Measurements from ENCODE around the gene DYSF. TPM values are rescaled to one million over a fixed set of nuclear protein-coding genes. Genes with fewer than 3 reads are reported as not detected.

DYSF gene
- total RNA-seq, 1 donor from 2014 or later: 85.9 TPM

DNA sequence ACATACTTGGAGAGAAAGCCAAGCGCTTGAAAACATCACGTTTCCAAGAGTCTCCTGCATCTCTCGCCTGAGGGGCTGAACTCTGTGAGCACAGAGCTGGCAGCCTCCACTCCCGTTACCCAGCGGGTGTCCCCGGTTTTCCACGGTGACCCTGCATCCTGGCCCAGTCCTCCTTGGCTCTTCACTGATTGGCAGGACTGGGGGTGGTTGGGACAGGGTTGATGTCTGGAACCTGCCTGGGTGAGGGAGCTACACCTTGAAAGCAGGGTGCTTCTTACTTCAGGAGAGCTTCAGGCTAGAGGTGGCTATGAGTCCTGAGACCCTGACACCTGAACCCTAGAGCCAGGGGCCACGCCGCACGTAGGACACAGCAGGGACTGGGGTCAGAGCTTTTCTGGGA is 234.1 kb downstream of the DYSF start:
- no peak for DNase-seq (ENCODE audit: low read depth in 2 of 2)

DNA sequence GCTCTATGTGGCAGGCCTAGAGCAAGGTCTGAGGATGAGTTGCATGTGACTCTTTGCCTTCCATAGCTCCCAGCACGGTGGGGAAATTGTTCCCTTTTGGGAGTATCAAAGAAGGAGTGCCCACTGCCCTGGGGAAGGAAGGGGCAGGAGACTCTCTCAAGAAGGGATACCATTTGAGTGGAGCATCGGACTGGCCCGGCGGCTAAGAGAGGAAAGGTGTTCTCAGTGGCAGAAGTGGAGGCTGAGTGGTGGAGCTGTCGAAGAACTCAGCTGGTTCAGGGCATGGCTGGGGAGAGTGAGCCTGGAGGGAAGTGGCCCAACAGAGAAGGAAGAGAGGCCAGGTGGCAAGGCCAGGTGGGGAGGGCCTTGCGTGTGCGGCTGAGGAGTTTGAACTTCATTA is 235.2 kb downstream of the DYSF start:
- no peak for DNase-seq (ENCODE audit: low read depth in 2 of 2)

DNA sequence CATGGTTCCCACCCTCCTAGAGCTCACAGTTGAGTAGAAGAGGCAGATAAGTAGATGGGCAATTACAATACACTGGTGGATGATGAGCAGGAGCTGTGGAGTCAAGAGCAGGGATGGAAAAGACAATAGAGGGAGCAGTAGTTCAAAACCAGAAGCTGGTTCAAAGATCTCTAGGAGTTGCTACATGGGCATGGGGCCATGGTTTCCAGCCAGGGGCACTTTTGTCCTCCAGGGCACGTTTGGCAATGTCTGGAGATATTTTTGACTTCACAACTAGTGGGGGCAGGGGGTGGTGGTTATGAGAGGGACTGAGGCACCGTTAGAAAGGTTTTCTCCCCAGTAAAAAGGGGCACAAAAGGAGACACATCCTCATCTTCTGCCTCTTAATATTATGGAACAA is 236.0 kb downstream of the DYSF start:
- DNase-seq (ENCODE audit: low read depth in 2 of 2): no peak

DNA sequence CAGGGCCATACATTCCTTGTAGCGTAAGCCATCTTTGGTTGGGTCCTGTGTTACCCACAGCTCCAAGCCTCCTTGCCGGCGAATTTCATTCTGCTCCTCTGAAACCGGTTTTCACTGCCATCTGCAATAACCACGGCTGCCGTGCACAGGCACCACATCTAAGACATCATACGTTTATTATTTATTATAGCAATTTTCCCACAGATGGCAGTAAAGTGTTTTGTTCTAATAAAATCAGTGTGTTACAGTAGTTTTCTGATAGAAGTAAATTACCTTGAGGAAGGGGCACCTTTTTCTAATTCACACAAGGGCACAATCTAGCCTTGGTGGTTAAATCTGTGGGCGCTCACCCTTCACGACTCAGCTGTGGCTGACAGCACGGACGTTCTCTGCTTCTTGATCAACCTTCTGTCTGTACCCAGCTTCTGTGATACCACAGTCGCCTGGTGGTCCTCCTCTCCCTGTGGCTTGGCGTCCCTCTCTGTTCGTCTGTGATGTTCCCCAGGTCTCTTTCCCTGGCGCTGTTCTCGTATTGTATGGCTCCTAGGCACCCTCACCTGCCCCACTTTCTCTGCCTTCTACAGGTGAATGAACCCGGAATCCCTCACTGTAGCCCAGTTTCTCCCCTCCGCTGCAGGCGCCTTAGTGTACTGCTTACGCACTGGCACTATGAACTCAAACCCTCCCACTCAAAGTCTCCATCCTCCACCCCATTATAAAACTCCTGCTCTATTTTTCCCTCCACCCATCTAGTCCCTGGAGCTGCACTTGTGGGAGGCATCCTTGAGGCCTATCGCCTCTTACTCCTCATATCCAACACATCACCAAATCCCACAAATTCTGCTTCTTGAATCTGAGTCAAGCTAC is 236.8 kb downstream of the DYSF start:
- no peak for DNase-seq (ENCODE audit: low read depth in 2 of 2)

DNA sequence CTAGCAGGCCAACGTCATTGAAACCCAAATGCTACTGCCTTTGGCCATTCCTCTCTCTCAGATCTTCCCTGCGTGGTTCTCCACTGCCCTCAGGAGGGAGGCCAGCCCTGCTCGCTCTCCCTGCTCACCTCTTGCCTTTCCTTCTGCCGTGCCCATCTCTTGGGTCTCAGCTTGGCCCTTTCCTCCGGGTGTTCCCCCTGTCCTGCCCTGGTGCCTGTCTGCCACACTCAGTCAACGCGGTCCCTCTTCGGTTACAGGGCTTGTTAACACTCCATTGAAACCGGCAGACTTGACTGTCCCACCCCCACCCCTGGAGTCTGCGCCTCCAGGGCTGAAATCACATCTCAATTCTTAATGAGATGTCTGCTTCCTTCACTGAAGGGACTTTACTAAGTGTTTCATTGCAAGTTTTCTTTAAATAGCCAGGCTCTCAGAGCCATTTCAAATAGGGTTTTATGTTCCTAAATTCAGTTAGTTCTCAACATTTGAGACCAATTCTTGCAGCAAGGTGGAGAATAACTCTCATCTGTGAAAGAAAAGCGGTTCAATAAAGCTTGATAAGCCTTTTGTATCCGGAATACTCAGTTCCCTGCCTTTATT is 237.6 kb downstream of the DYSF start:
- DNase-seq (ENCODE audit: low read depth in 2 of 2): no peak

DNA sequence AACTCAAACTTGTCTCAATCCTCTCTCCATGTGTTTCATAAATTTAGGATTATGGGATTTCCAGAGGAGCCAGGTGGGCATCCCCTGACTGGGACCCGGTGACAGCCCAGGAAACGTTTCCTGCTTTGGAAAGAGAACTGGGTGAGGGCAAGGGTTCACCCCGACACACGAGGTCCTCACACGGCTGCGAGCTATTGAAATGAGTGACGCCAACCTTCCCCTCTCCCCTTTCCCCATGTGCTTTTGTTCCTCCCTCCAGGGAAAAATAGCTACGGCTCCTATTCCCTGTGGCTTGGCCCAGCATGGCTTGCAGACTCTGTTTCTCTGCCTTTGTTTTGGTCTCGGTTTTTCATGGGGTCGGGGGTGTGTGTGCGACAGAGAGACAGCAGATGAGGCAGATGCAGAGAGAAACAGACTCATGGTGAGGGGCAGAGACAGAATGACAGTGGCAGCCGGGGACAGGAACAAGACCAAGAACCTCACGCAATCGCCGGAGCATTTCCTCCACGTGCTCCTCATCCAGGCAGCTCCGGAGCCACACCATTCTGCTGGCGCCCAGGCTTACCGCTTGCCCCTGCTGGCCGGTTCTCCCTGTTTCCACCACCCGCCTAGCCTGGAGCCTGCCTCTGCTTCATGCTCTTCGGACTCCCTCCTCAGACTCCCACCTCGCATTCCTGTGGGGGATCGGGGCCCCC is 238.5 kb downstream of the DYSF start:
- DNase-seq (ENCODE audit: low read depth in 2 of 2): peak; percentile 18 to 52

DNA sequence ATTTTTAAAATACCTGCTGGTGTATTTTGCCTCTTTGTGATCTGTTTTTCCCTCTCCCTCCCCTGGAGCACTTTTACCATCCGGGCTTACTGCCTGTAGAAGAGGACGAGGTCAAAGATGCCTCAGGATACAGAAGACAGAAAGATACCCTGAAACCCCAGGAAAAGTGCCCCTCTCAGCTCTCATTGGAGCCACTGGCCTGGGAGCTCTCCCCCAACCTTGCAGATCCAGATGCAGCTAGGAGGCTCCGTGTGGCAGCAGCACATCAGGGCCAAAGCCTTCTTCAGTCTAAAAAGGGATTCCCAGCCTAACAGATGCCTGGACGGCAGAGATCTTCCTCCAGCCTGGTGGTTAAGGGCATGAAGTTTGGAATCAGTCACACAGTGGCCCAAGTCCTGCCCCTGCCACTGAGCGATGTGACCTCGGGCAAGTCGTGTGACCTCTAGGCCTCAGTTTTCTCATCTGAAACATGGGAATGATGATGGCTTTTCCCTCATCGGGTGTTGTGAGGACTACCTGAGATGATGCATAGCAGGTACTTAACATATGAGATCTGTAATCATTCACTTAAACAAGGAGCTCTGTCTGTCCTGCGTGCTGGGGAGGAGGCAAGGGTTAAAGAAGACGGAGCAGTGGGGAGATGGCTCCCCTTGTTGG is 239.4 kb downstream of the DYSF start:
- no peak for DNase-seq (ENCODE audit: low read depth in 2 of 2)

DNA sequence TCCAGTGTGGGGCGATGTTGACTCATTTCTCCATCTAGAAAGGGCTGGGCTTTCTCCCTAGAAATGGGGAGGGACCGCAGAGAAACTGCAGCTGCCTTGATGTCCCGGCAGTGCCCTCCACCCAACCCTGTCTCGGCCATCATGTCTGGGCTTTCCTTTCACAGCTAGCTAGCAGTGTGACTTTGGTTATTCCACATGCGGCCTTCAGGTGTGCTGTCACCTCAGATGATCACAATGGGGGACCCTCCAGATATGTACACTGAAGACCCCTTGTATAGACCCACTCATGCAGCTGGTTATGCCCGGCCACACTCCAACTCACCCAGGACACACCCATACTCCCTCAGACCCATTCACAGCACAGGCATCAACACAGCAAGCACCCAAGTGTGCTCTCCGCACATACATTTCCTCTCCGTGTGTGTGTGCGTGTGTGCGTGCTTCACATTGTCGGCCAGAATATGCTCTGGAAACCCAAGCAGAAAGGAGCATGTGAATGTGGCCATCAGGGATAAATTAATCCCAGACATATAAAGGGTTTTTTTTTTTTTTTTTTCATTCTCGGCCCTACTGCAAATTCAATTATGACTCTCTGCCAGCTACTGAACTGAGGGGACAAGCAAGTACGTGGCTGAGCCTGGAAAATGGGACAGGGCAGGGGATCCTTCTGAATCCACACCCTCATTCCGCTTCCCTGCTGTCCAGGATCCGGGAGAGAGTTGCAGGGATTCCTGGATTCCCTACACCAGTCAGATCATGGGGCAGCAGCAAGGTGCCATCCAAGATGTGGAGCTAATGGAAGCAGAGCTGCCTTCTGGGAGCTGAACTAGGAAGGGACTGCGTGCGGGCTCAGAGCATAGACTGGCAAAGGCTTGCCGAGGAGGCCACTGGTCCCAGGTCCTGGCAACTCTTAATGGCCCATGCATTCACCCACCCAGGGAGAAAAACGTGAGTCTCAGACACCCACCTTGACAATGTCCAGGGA is 240.2 kb downstream of the DYSF start:
- DNase-seq (ENCODE audit: low read depth in 2 of 2): no peak

DNA sequence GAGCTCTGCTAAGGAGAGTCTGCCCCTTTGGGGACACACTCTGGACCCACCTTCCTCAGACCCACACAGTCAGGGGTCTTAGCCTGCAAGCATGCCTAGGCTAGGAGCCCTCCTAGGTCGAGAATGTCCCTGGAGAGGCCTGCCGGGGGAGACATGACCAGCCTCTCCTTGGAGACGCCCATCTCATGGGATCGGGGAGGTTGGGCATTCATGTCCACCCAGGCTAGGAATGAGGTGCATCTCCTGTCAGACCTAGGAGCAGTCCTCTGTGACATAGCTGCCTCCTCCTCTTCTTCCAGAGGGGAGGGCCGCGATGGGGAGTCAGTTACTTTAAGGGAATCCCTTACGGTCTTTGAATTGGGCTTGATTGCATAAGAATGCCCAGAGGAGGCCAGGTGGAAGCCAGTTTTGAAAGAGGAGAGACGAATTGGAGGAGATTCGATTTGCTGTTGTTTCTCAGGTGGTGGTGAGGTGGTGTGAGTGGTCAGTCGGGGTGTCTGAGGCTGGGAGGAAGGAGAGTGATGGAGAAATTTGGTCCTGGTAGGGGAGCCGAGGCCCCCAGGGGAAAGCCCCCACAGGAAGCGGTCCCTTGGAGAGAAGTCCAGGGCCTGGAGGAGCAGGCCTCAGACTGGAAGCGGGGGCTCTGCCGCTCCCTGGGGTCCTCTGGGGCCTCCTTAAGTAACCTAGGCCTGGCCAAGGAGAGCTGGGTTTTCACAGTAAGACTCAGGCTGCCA is 241.3 kb downstream of the DYSF start:
- DNase-seq (ENCODE audit: low read depth in 2 of 2): no peak

DNA sequence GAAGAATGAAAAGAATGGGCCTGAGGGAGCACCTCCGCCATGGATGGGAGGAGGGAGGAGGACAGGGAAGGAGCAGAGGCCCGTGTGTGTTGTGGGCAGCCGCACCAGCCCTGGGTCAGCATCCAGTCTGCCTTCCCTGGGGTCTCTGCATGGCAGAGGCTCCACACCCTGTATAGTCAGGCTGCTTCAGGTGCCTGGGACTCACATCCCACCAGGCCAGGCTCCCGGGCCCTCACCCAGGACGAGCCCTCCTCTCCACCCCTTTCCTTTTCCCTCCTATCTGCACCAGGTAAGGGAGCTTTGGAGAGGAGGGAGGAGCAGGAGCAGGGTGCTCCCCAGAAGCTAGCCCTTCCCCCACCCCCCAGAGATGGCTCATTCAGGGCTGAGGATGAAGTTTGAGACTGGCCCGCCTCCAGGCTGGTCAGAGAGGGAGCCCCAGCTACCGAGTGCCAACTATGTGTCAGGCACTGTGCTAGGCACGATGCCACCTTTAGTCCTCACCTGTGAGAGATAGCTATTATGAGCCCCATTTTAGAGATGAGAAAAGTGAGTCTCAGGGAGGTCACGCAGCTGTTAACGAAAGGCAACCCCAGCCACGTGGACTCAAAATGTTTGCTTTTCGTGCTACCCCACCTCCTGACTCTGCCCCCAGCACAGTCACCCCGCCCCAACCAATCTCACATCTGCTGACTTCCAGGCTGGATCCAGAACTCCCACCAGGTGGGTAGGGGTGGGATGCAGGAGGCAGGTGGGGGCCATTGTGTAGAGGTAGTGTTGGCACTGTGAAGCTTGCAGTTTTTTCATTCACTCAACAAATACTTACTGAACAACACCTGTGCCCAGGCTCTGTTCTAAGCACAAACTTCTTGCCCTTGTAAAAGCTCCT is 242.1 kb downstream of the DYSF start:
- no peak for DNase-seq (ENCODE audit: low read depth in 2 of 2)

DNA sequence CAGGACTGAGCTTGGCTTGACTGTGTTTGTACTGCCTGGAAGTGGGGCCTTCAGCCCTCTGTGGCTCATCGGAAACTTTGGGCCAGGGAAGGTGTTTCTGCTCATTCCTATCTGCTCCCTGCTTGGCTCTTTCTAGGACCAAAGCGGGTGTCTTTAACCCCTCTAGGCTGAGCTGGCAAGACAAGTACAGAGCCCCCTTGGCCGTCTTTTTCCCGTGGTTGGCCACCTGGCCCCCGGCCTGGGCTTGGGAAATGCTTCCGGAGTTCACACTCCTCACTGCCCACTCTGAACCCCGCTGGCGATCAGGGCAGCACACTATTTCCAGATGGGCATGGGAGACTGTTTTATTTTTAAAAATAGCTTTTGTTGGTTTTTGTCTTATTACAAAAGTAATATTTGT is 243.0 kb downstream of the DYSF start:
- DNase-seq (ENCODE audit: low read depth in 2 of 2): no peak

DNA sequence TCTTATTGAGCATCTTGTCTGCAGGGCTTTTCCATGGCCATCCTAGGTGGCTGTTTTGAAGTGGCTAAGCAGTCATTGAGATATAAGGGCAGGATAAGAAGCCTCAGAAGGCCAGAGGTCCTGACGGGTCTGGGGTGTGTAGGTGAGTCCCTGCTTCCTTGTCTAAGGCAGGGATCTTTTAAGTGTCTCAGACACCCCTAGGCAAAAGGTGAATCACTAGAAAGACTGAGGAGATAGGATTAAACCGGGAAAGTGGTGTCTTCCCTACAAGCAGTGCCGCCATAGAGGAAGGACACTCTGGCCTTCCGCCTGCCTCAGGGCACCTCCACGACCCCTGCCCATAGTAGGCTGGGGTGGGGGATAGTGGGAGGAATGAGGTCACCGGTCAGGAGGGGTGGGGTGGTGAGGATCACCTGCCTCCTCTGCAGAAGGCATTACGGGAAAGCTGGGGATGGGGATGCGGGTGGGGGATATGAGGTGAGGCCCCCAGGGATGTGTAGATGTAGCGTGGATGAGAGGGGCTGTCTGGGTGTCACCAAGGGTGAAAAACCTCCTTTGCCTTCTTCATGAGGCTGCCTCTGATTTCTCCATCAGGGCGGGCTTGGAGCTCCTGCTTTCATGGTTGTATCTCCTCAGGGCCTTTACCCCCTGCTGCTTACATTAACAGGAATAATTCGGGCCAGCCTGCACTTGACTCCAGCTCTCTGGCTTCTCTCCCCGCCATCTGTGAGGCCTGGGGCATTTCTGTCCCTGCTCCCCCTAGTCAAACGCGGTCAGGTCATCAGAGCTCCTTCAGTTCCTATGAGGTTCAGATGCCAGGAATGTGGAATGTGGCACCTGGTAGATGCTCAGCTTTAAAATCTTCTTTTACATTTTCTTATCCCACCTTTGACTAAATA is 244.0 kb downstream of the DYSF start:
- DNase-seq (ENCODE audit: low read depth in 2 of 2): no peak

DNA sequence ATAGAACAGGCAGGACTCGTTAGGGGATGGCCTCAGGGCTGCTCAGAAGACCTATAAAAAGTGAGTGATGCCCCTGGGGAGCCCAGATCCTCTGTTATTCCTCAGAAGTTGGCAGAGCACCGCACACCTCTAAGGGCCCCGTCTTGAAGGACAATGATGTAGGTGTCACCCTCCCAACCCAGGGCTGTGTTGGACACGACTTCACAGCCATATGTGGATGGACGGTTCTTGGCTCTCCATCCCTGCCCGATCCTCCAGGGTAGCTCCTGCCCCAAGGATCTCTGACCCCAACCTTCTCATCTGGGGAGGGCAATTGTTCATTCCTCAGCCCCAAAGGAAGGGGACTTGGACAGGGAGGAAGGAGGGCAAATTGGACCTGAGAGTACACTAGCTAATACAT is 246.1 kb downstream of the DYSF start:
- no peak for DNase-seq (ENCODE audit: low read depth in 2 of 2)

DNA sequence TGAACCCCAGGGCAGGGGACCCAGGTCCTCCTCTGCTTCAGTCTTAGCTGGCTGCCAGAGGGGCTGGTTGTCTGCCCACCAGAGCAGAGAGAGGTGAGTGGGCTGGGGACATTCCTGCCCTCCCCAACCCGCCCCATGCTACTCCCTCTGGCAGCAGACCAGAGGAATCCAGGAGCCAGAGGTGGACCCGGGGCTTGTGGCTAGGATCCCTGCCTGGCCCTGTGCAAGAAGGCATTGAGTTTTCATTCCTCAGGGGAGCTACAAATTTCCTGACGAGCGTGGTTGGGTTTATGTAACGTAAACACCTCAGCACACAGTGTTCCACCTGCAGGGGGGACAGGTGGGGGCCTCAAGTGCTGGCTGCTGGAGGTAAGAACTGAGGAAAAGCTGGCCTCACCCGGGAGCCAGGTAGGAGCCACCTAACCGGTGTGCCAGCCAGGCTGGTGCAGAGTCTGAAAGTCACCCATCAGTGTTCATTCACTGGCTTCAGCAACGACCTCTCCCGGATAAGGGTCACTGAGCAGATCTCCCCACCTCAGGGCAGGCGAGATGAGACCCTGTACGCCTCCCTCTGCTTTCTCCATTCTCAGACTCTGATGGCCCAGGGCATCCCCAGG is 246.8 kb downstream of the DYSF start:
- DNase-seq (ENCODE audit: low read depth in 2 of 2): no peak

DNA sequence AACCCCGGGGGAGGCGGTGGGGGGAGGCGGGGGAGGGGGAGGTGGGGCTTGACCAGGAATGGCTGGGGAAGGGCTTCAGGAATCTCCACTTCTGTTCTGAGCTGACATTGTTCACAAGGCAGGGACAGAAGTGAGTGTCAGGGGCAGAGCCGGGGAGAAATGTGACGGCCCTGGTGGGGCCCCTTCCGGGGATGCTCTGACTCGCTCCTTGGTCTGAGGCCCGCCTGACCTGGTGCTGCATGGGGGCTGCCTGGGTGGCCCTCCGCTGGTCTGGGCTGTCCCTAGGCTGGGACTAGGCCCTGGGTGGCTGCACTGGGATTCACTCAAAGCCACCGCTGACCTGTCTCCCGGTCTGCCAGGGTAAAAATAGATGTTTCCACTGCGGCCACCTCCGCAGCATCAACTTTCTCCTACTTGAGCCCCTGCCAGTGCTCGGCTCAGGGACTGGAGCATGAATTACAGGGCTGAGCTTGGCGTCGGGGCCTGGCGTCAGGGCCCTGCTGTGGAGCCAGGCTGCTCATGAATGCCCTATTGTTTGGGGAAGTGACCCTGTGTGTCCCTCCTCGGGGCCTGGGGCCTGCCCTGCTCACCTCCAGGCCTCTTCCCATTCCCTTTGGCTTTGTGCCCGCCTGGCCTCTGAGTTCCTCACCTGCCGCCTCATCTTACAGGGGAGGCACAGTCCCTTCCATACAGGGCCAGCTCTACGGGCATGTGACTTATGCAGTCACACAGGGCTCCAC is 247.5 kb downstream of the DYSF start:
- DNase-seq (ENCODE audit: low read depth in 2 of 2): peak in 1 of 2 donors; percentile 66

DNA sequence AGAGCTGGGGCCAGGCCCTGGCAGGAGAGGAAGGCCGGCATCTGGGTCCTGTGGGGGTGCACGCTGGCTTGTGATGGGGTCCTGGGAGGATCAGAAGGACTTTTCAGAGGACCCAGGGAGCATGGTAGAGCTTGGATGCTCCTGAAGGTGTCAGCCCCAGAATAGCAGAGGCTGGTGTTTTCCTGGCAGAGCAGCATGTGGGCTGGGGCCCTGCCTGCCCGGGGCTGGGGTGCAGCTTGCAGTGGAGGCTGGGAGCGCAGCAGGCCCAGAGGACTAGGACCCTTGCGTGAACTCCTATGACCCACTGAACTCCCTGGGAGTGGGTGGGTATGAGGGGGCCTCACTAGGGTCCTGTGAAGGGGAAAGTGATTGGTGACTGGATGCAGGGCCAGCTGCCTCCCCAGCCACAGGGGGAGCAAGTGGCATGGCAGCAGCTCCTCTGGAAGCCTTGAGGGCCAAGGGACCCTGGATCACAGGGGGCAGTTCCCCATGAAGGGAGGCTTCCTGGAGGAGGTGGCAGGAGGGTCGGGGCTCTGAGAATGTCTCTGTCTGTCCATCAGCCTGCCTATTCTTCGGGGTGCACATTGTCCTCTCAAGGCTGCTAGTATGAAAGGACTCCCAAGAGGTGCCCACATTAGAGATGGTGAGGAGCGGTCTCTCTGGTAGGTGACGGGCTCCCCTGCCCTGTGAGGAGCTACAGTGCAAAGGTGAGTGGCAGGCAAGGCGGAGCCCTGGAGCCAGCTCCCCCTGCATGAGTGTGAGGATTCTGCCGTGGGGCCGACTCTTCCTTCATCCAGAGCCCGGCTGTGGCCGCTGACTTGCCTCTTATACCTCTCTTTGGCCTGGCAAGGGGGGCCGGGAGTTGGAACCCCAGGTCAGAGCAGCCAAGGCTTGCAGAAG is 249.0 kb downstream of the DYSF start:
- DNase-seq (ENCODE audit: low read depth in 2 of 2): no peak
